GM19452 (cell line): ENCODE data around the gene CNTN1.
A peak's percentile ranks its signal among the peaks of the same experiment; 100 is the strongest.

Experiments used
- ATAC-seq: cut with Tn5 transposase; IDR thresholded peaks from one replicate; pipeline ENCODE4 v1.9.1; 2021; ENCODE audit not compliant: unreplicated experiment

CNTN1 gene

GRCh38 chr12:40834321-40834720 lies 142.1 kb downstream of the CNTN1 start:
- ATAC-seq: no peak

- ATAC-seq: no peak
These were observed 145.7 kb downstream of the CNTN1 start for GRCh38 chr12:40837891-40838429.

- ATAC-seq: no peak
These were observed 151.3 kb downstream of the CNTN1 start for GRCh38 chr12:40843495-40843894.

DNA sequence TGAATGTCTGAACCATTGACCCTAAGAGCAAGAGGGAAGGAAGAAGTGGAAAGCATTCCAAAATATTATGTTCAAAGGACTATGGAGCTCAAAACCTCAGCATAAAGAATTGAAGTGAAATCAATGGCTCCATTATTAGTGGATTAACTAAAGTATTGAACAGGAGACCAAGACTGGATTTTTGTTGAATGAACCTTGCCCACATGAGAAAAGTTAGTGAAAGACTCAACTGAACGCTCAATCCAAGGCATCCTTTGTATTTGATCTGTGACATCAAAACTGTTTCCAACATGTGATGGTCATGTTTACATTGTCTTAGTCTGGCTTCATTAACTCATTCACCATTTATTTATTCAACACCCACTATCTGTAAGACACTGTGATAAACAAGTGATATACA lies 161.0 kb downstream of the CNTN1 start:
- ATAC-seq: no peak

GRCh38 chr12:40854604-40855003 lies 162.4 kb downstream of the CNTN1 start:
- ATAC-seq: no peak

- ATAC-seq: no peak
These were observed 172.7 kb downstream of the CNTN1 start for GRCh38 chr12:40864891-40865290.

DNA sequence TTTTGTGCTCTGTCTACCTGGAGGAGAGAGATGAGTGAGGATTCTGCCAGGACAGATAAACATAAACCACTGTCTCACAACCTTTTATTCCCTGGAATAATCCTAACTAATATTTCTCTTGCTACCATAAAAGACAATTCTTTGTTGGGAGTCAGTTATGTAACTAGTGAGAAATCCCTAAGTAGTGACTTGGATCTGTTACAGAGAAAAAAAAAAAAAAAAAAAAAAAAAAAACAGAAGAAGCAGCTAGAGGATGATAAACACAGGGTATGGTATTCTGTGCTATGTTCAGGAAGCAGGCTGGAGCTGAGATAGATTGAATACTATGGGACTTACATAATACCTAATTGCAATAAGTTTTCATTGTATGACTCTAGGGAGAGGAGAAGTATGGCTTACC lies 178.7 kb downstream of the CNTN1 start:
- no peak for ATAC-seq

- no peak for ATAC-seq
These were observed 182.6 kb downstream of the CNTN1 start for GRCh38 chr12:40874868-40875267.

- no peak for ATAC-seq
These were observed 197.1 kb downstream of the CNTN1 start for GRCh38 chr12:40889329-40889728.

DNA sequence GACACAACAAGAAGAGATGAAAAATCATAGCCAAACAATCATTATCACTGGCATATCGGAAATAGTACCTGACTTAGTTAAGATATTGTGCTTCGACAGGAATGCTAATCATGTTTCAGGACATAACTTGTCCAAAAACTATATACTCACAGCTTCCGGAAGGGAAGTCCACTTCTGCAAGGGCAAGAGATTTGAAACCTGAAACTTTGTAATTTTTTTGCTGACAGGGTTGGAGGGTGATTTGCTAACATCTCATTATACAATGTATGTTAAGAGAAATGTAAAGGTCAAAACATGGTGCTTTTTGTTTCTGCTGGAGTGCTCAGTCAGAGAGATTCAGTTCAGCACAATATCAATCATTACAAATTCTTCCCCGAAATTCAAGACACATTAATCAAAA lies 200.3 kb downstream of the CNTN1 start:
- no peak for ATAC-seq

DNA sequence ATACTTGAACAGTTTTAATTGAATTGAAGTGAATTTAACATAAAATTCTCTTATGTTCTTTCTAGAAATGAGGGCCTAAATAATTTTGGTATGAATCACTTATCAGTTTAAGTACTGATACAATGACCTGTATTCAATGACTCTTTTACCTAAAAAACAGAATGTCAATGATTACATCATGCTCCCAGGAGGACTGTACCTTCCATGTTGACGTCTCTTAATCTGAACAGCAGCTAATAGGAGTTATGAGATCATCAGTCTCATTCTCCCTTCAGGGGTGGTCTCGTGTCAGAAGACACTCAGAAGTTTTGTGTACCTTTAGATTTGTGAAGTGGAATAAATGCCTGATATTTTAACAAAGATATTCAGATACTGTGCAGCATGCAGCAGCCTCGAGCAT lies 206.3 kb downstream of the CNTN1 start:
- no peak for ATAC-seq

GRCh38 chr12:40903040-40903439 lies 210.8 kb downstream of the CNTN1 start:
- no peak for ATAC-seq

DNA sequence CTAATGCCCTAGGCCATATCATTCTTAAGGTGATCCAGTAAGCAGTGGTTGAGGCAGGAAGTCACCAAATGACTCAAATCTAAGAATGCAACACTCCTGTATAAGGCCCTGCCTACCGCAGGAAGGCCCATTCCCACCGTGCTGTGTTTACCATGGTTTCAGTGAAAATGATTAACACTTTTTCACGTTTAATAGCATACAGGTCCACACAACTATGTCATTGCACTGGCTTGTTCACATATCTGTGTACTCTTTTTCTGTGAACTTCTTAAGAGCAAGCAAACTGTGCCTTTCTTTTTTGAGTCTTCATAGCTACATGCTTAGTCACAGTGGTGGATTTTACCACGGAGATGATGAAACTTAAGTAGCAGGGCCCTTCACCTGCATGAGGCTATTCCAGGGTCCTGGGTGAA lies 214.9 kb downstream of the CNTN1 start:
- peak; percentile 90 for ATAC-seq

- ATAC-seq: no peak
These were observed 219.4 kb downstream of the CNTN1 start for GRCh38 chr12:40911676-40912075.

DNA sequence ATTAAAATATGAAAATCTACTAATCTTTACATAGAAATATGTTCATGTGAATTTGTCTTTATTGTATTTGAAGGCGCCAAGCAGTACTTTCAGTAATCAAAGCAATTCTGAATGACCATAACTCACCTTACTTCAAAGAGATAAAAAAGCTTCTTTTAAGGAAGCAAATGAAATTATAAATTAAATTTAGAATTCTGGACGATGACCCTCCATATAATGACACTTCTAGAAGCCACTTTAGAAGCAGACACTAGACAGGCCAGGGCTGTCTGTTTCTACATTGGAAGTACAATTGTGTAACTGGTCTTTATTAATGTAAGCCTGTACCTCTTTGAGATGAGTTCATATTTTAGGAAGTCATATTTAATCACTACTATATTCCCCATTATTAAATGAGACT lies 222.9 kb downstream of the CNTN1 start:
- ATAC-seq: no peak

- ATAC-seq: no peak
These were observed 225.3 kb downstream of the CNTN1 start for GRCh38 chr12:40917561-40917960.

GRCh38 chr12:40921563-40922163 lies 229.4 kb downstream of the CNTN1 start:
- ATAC-seq: no peak

GRCh38 chr12:40937891-40938290 lies 245.7 kb downstream of the CNTN1 start:
- ATAC-seq: no peak

GRCh38 chr12:40942326-40942725 lies 250.1 kb downstream of the CNTN1 start:
- no peak for ATAC-seq

DNA sequence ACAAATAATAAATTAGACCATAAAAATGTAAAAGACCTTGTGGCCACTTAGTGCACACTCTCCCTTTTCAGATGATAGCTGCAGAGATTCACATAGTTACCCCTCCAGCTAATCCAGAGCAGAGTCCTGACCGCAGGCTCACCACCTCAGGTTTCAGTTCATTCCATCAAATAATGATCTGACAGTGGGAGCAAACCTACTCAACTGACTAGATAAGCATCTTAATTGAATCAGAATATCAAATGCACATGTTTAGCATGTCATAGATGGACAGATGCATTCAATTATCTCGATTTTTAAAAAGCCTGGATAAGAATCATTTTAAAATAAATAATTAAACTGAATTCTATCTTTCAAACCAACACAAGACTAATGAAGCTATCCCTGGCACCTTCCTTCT lies 253.5 kb downstream of the CNTN1 start:
- ATAC-seq: no peak

DNA sequence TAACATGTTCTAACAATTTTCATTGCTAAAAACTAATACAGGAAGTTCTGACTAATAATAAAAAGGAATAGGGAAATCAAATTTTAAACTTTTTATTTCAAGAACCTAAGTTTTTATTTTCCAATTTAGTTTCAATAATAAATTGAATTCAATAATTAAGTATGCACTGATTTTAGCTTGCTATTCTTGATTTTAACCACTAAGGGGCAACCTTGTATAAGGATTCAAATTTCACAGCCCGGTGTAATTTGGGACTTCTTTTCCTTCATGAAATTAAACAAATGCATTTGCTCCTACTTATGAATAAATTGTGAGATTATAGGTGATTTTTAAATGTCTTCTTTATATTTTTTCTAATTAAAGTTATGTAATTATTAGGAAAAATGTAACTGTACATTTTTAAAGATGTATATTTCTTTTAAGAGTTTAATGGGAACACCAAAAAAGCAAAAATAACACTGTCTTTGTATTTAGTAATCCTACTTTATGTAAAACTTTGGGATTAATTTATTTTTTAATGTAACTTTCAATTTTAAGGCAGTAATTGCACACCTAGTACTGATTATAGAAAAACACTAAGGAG lies 254.5 kb downstream of the CNTN1 start:
- no peak for ATAC-seq

DNA sequence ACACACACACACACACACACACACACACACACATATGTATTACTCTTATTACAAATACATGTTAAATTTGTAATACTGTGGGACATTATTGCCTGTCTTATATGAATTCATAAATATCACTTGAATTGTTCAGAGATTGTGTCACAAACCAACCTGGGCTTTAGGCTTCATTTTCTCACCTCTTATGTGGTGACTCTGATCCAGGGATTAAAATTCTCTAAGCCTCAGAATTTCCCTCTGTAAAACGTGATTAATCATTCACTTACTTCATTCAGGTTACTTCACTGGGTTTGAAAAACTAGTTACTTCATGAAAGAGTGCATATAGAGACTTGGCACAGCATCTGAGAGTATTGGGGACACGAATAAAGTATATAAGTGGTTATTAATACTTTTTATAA lies 255.6 kb downstream of the CNTN1 start:
- ATAC-seq: no peak

DNA sequence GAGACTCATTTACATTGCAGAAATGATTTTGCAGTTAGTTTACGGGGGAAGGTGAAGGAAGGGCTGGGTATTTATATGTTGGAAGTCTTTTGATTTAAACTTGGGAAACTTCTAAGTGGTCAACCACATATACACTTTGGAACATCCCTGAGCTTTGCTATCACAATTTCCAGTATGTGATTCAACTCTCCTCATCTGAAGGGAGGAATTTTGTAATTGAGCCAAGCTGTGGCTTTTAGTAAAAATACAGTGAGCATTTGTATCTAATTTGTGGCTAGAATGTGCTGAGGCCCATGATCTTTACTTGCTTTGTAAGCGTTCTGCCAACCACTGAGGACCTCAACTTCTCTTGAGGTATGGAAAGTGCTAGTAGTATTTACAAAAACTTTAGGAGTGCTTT lies 260.8 kb downstream of the CNTN1 start:
- no peak for ATAC-seq
